Adrenal gland (tissue), 12 donors: ENCODE results near the gene SLIT3. TPM values are rescaled to one million over a fixed set of nuclear protein-coding genes. Genes with fewer than 3 reads are reported as not detected.

ENCODE experiments used
- DNase-seq, 7 donors: peaks; one replicate each; pipeline ENCODE4 v3.0.0-alpha.2; 2019 to 2020
- H3K27ac ChIP-seq, 5 donors: fragments of 200-600 bp; sonication (generic) in 4 of 5; 1 replicate in 3 of 5; 2 replicates in 2 of 5; pipeline versions ENCODE4 v1.5.1 to v1.8.0; 2016 to 2020; ENCODE audit warnings: mild to moderate bottlenecking in 1 of 5
- H3K27me3 ChIP-seq: fragments of 200-600 bp; 2 replicates; pipeline ENCODE4 v1.8.0; 2021
- H3K36me3 ChIP-seq, 2 donors: fragments of 200-600 bp; replicated peaks in 1 of 2; 1 replicate in 1 of 2; 2 replicates in 1 of 2; pipeline versions ENCODE4 v1.5.1 to v1.8.0; 2018 to 2022
- H3K4me1 ChIP-seq, 2 donors: fragments of 200-600 bp; replicated peaks in 1 of 2; 1 replicate in 1 of 2; 2 replicates in 1 of 2; pipeline versions ENCODE4 v1.5.1 to v1.8.0; 2018 to 2021
- H3K4me3 ChIP-seq, 4 donors: fragments of 200-600 bp; sonication (generic) in 3 of 4; one replicate each; pipeline ENCODE4 v1.5.1; 2016 to 2018
- H3K9me3 ChIP-seq, 3 donors: fragments of 200-600 bp; sonication (generic) in 1 of 3; replicated peaks in 1 of 3; 1 replicate in 2 of 3; 2 replicates in 1 of 3; pipeline versions ENCODE4 v1.5.1 to v1.8.0; 2016 to 2021
- POLR2A ChIP-seq, 2 donors: fragments of 450-650 bp; IDR thresholded peaks; one replicate each; pipeline ENCODE4 v1.6.1; 2017; ENCODE audit warnings: antibody characterized with exemption in 2 of 2, mild to moderate bottlenecking in 2 of 2, moderate library complexity in 1 of 2
- WGBS, 4 donors: extraction: QIAGEN DNeasy Blood & Tissue Kit in 2 of 4; methylation state at CpG; one replicate each; pipeline versions ENCODE4 v1.1.5 to v1.1.7; 2013 to 2017; 5-methylcytosine and 5-hydroxymethylcytosine counted together
- intact Hi-C, 2 donors: fragments of 100-400 bp; cut with DNase I; formaldehyde crosslinking; loops; one replicate each; pipeline versions ENCODE4 v1.14.1 to v1.15.0; 2022 to 2023
- polyA plus RNA-seq, 3 donors: library from polyadenylated mRNA; stranded (reverse); fragments of 200-250 nt in 2 of 3; fragments of 350-450 nt in 1 of 3; fragmentation: Illumina TruSeq in 1 of 3; extraction: RNeasy Lipid Tissue Mini Kit (QIAGEN cat#74804) in 1 of 3; gene quantifications; one replicate each; pipeline ENCODE4 v1.2.3, GENCODE V29; 2013 to 2014
- total RNA-seq, 9 donors: library from RNA; depleted of rRNA in 4 of 9; stranded (reverse); fragments of >200 nt in 4 of 9; fragments of 120-200 nt in 1 of 9; fragmentation: NEBNext Ultra II Directional in 1 of 9; extraction: Animal tissue kit (Norgen Biotek cat#: 25700) in 1 of 9; gene quantifications; one replicate each; pipeline versions ENCODE4 v1.1.0 to v1.2.4, GENCODE V29; 2013 to 2023
- TF ChIP-seq, protein P1 (sequence below), 6 experiments: fragments of 450-650 bp in 4 of 6; fragments of 200-600 bp in 2 of 6; sonication (generic) in 1 of 6; IDR thresholded peaks; 1 replicate in 5 of 6; 2 replicates in 1 of 6; pipeline versions ENCODE4 v1.5.1 to v1.8.0; 2016 to 2021; ENCODE audit warnings: antibody characterized with exemption in 6 of 6, mild to moderate bottlenecking in 2 of 6, moderate library complexity in 1 of 6
- donor health status: healthy with polysubstance abuse.
- donor health status: Bipolar disorder and iron deficiency.
- donor health status: DM: yes; HTN: yes; CAD: no.
- donor health status: DM: no; HTN: no; CAD: no.
- donor health status: DM: no; HTN: no; CAD: no.
- donor health status: DM: yes; HTN: yes; CAD: no.

The SLIT3 gene
- total and polyA plus RNA-seq, 12 donors, result 10.0 to 94.1 (median 32.8) TPM

DNA sequence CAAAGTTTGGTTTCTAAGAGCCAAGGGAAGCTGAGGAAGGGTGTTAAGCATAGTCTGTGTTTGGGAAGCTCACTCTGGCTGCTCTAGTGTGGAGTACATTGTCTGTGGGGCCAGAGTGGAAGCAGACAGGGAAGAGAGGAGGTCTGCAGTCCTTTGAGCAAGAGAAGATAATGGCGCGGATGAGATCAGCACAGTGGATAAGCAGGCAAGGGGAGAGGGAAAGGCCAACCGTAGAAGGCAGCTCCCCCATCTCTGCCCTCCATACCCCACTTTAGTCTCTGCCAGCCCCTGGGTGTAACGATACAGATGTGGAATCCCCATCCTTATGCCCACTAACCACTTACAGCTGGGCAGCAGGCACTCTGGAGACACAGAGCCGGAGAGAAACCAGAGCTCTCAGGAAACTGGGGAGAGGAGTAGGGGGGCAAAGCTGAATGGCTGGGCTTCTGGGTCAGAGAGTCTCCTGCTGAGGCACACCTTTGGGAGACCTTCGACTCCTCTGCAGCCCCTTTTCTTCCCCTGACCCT, 75.0 kb downstream of the SLIT3 start:
- Histone ChIP-seq H3K4me1 (peaks cover 0 to 19% of the 10 kb centered on the region in 2 donors), H3K27me3 (no peaks in the 10 kb centered on the region), H3K27ac (no peak overlapping the region), H3K9me3 (no peaks in the 10 kb centered on the region), H3K36me3 (no peaks in the 10 kb centered on the region), H3K4me3 (no peak overlapping the region)
- 87 to 91% (median 89%) methylated on average over 6 of the region's 6 CpGs for WGBS, 4 donors
- TF ChIP-seq, protein P1, sequence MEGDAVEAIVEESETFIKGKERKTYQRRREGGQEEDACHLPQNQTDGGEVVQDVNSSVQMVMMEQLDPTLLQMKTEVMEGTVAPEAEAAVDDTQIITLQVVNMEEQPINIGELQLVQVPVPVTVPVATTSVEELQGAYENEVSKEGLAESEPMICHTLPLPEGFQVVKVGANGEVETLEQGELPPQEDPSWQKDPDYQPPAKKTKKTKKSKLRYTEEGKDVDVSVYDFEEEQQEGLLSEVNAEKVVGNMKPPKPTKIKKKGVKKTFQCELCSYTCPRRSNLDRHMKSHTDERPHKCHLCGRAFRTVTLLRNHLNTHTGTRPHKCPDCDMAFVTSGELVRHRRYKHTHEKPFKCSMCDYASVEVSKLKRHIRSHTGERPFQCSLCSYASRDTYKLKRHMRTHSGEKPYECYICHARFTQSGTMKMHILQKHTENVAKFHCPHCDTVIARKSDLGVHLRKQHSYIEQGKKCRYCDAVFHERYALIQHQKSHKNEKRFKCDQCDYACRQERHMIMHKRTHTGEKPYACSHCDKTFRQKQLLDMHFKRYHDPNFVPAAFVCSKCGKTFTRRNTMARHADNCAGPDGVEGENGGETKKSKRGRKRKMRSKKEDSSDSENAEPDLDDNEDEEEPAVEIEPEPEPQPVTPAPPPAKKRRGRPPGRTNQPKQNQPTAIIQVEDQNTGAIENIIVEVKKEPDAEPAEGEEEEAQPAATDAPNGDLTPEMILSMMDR (IDR thresholded peaks at IDR 0.05), result no peak
- no peak for TF ChIP-seq POLR2A (IDR thresholded peaks at IDR 0.05)
- DNase-seq, result no peak
- intact Hi-C loops, result no loop called here

DNA sequence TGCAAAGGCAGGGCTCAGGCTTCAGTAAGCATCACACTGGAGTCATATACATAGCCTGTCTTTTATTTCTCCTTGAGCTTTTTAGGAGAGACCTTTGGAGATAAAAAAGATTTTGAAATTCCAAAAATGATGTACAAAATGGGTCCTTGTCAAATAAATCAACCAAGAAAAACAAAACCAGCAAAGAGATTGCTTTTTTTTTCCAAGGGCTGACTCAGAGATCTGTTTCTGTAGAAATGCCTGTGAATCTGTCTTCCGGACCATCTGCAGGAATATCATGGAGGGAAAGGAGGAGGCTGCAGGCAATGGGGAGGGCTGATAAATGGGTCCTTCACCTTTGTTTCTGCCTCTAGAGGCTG, 77.4 kb downstream of the SLIT3 start:
- WGBS, 4 donors, result 16 to 42% (median 34%) methylated on average over 1 of the region's 1 CpG
- peak overlapping the region in 1 of 5 donors; percentile 71 for H3K27ac ChIP-seq
- no peak for TF ChIP-seq POLR2A (IDR thresholded peaks at IDR 0.05)
- TF ChIP-seq, protein P1 (IDR thresholded peaks at IDR 0.05), result no peak
- no peaks in the 10 kb centered on the region for H3K27me3 ChIP-seq
- DNase-seq, result peak in 2 of 7 donors; percentile 27 to 32
- peaks cover 0 to 19% of the 10 kb centered on the region in 2 donors for H3K4me1 ChIP-seq
- no peak overlapping the region for H3K4me3 ChIP-seq
- intact Hi-C loops, result no loop called here
- no peaks in the 10 kb centered on the region for H3K9me3 ChIP-seq
- H3K36me3 ChIP-seq, result no peaks in the 10 kb centered on the region

DNA sequence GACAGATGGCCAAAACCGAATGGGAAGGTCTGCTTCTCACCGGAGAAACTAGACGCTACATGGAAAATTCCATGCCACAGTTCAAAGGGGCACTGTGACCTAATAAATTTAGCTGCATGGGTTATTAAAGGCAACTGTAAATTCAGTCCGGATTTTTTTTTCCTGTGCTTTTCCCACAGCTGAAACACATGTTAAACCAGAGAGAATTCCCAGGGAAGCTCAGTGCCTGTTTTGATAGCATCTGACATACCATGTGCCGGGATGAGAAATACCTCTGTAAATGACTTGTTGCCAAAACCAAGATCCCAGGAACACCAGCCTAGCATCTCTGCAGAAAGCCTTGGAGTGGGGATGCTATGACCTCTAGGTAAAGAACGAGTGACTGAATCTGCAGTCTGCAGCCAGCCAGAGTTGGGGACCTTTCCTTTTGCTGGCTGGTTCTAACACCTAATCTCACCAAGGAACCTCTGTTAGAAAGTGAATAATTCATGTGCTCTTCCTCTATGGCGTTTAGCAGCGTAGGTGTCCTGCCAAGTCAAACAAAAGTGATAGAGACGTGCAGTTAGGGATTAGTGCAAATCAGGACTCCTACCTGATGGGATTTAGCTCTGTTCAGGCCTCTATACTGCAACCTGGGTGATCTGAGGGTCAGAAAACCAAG, 77.9 kb downstream of the SLIT3 start:
- TF ChIP-seq, protein P1 (IDR thresholded peaks at IDR 0.05), result no peak
- TF ChIP-seq POLR2A (IDR thresholded peaks at IDR 0.05), result no peak
- no peaks in the 10 kb centered on the region for H3K27me3 ChIP-seq
- 17 to 35% (median 27%) methylated on average over 9 of the region's 9 CpGs for WGBS, 4 donors
- no peaks in the 10 kb centered on the region for H3K9me3 ChIP-seq
- no peak for DNase-seq
- peaks cover 0 to 19% of the 10 kb centered on the region in 2 donors for H3K4me1 ChIP-seq
- H3K27ac ChIP-seq, result peak overlapping the region in 1 of 5 donors; percentile 71
- intact Hi-C loops, result no loop called here
- no peak overlapping the region for H3K4me3 ChIP-seq
- H3K36me3 ChIP-seq, result no peaks in the 10 kb centered on the region

DNA sequence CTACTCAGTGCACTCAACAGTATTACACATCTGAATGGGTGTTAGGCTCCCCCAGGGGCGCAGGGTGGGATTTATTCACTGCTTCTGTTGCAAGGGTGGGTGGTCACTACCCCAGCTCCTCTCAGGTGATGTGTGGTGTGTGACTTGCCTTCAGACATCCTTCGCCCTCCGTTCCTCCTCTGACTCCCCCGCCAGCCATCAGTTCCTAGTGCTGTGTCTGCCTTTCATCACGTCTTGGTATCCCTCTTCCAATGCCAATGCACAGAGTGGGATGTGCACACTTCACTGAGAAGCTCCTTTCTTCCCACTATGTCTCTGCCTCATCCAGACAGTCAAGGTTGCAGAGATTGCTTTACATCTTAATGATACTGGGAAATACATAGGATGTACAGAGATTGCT, 79.4 kb downstream of the SLIT3 start:
- Histone ChIP-seq H3K9me3 (no peaks in the 10 kb centered on the region), H3K4me1 (peaks cover 0 to 19% of the 10 kb centered on the region in 2 donors), H3K27me3 (no peaks in the 10 kb centered on the region), H3K4me3 (no peak overlapping the region), H3K27ac (no peak overlapping the region), H3K36me3 (no peaks in the 10 kb centered on the region)
- no peak for DNase-seq
- WGBS, 4 donors, result 91 to 97% (median 93%) methylated on average over 4 to 5 of the region's 5 CpGs
- intact Hi-C loops, result no loop called here
- TF ChIP-seq, protein P1 (IDR thresholded peaks at IDR 0.05), result no peak
- TF ChIP-seq POLR2A (IDR thresholded peaks at IDR 0.05), result no peak
